GM12878 (cell line): ENCODE data around the gene ADGRL2. TPM values are rescaled to one million over a fixed set of nuclear protein-coding genes. Genes with fewer than 3 reads are reported as not detected.
"Not testable (repeated sequence)": the region's sequence is repeated elsewhere in the genome, so short reads cannot be mapped to it uniquely, and the experiment has no call there.

Experiments used
- ATAC-seq: fragments of 200-7000 bp; cut with Tn5 transposase; 3 replicates; pipeline ENCODE4 v1.9.1; 2020; ENCODE audit warnings: mild to moderate bottlenecking, moderate library complexity
- BruUV-seq: library from RNA; stranded (reverse); fragments of 400-500 nt; replicated peaks from 2 replicates; lab custom pipeline; 2021; lab: Mats Ljungman, UMichigan
- CTCF ChIA-PET: fragments of 300-600 bp; sonication (Branson Sonifier 250); formaldehyde crosslinking; extraction: SDS; loops from one replicate; lab custom pipeline; 2021; ENCODE audit warnings: inconsistent platforms; lab: Yijun Ruan, JAX
- POLR2A ChIA-PET: fragments of 350-600 bp; formaldehyde crosslinking; extraction: SDS; loops from one replicate; lab custom pipeline; 2021; ENCODE audit warnings: inconsistent platforms; lab: Charles Lee
- RAD21 ChIA-PET: fragments of 300-600 bp; sonication (Branson Sonifier 250); formaldehyde crosslinking; loops from one replicate; lab custom pipeline; 2023; ENCODE audit warnings: antibody characterized with exemption; ENCODE audit not compliant: unreplicated experiment; lab: Charles Lee
- SMC1A ChIA-PET: fragments of 300-600 bp; sonication (Branson Sonifier 250); formaldehyde crosslinking; loops from one replicate; lab custom pipeline; 2023; ENCODE audit not compliant: unreplicated experiment, uncharacterized antibody; lab: Charles Lee
- DNase-seq: peaks from one replicate; pipeline ENCODE4 v3.0.0-alpha.2; 2011; ENCODE audit warnings: low read depth, low spot score
- FAIRE-seq: peaks from 3 replicates; lab custom pipeline; 2011; peaks lifted over from hg19 to GRCh38; lab: Jason Lieb, UNC
- H2AFZ ChIP-seq: 2 replicates; pipeline ENCODE4 v1.6.0; 2011; ENCODE audit warnings: low read depth, low read length, control low read depth; ENCODE audit not compliant: control insufficient read depth
- H3K27ac ChIP-seq: 2 replicates; pipeline ENCODE4 v1.5.1; 2011; ENCODE audit warnings: control low read depth; ENCODE audit not compliant: control insufficient read depth, insufficient read depth
- H3K27me3 ChIP-seq, 2 experiments: replicated peaks in 1 of 2; 2 replicates each; pipeline versions ENCODE4 v1.6.0 to v1.6.1; 2011; ENCODE audit warnings: low read length in 1 of 2; ENCODE audit not compliant: control insufficient read depth in 2 of 2, insufficient read depth in 2 of 2
- H3K36me3 ChIP-seq, 2 experiments: 2 replicates each; pipeline ENCODE4 v1.5.1; 2011; ENCODE audit warnings: low read length in 1 of 2; ENCODE audit not compliant: control insufficient read depth in 2 of 2, insufficient read depth in 2 of 2
- H3K4me1 ChIP-seq: 2 replicates; pipeline ENCODE4 v1.6.1; 2011; ENCODE audit warnings: mild to moderate bottlenecking, low read length, moderate library complexity, mixed read lengths; ENCODE audit not compliant: control insufficient read depth, insufficient read depth
- H3K4me2 ChIP-seq: 2 replicates; pipeline ENCODE4 v1.6.0; 2011; ENCODE audit warnings: control low read depth; ENCODE audit not compliant: control insufficient read depth, insufficient read depth
- H3K4me3 ChIP-seq: fragments of 200-600 bp; sonication (generic); 2 replicates; pipeline ENCODE4 v1.5.1; 2016
- H3K79me2 ChIP-seq: 2 replicates; pipeline ENCODE4 v1.6.0; 2011; ENCODE audit warnings: low read length; ENCODE audit not compliant: control insufficient read depth, insufficient read depth
- H3K9ac ChIP-seq: 2 replicates; pipeline ENCODE4 v1.8.0; 2011; ENCODE audit warnings: low read length, control low read depth, mixed read lengths; ENCODE audit not compliant: control insufficient read depth, insufficient read depth
- H3K9me3 ChIP-seq: replicated peaks from 3 replicates; pipeline ENCODE4 v1.5.1; 2011; ENCODE audit warnings: mild to moderate bottlenecking, low read length; ENCODE audit not compliant: control insufficient read depth, insufficient read depth
- H4K20me1 ChIP-seq: 2 replicates; pipeline ENCODE4 v1.6.0; 2011; ENCODE audit not compliant: control insufficient read depth, insufficient read depth
- FOXM1 ChIP-seq: IDR thresholded peaks from 2 replicates; pipeline ENCODE4 v1.6.1; 2012; ENCODE audit warnings: low read depth, mild to moderate bottlenecking, inconsistent platforms, low read length, moderate library complexity
- GATAD2B ChIP-seq: fragments of 450-650 bp; conservative IDR thresholded peaks from 2 replicates; pipeline ENCODE4 v1.6.1; 2017; ENCODE audit warnings: low read depth, mild to moderate bottlenecking, moderate library complexity
- KDM1A ChIP-seq: fragments of 200-600 bp; sonication (generic); IDR thresholded peaks from 2 replicates; pipeline ENCODE4 v1.6.1; 2016; ENCODE audit warnings: borderline replicate concordance
- NFIC ChIP-seq: IDR thresholded peaks from 2 replicates; pipeline ENCODE4 v1.6.1; 2012; ENCODE audit warnings: low read depth, mild to moderate bottlenecking, inconsistent platforms, low read length, moderate library complexity
- NRF1 ChIP-seq: conservative IDR thresholded peaks from 2 replicates; pipeline ENCODE4 v1.6.1; 2011; ENCODE audit warnings: mild to moderate bottlenecking, low read depth, low read length, improper control_type of control experiment
- SIX5 ChIP-seq: IDR thresholded peaks from 2 replicates; pipeline ENCODE4 v1.6.1; 2011; ENCODE audit warnings: mild to moderate bottlenecking, low read depth, low read length, moderate library complexity; ENCODE audit not compliant: severe bottlenecking
- SMC3 ChIP-seq: IDR thresholded peaks from 2 replicates; pipeline ENCODE4 v1.6.1; 2011; ENCODE audit warnings: low read length, improper control_type of control experiment, borderline replicate concordance
- SPI1 ChIP-seq: IDR thresholded peaks from 2 replicates; pipeline ENCODE4 v1.6.1; 2011; ENCODE audit warnings: low read depth, mild to moderate bottlenecking, low read length, moderate library complexity, borderline replicate concordance; ENCODE audit not compliant: insufficient read depth
- SREBF2 ChIP-seq: IDR thresholded peaks from 2 replicates; pipeline ENCODE4 v1.6.1; 2012; ENCODE audit warnings: mild to moderate bottlenecking, low read length
- TBL1XR1 ChIP-seq: IDR thresholded peaks from 2 replicates; pipeline ENCODE4 v1.6.1; 2012; ENCODE audit warnings: low read depth, low read length, improper control_type of control experiment
- YBX1 ChIP-seq: fragments of 450-650 bp; IDR thresholded peaks from 2 replicates; pipeline ENCODE4 v1.6.1; 2016; ENCODE audit warnings: antibody characterized with exemption
- YY1 ChIP-seq: IDR thresholded peaks from 2 replicates; pipeline ENCODE4 v1.6.1; 2011; ENCODE audit warnings: low read depth, mild to moderate bottlenecking, low read length
- ZNF274 ChIP-seq: IDR thresholded peaks from one replicate; pipeline ENCODE4 v1.8.0; 2011; ENCODE audit not compliant: insufficient read length, insufficient read depth
- WGBS: methylation state at CpG from one replicate; pipeline ENCODE4 v1.1.6; 2016; ENCODE audit warnings: low lambda C conversion rate; ENCODE audit not compliant: insufficient replicate concordance, insufficient coverage; ENCODE audit errors: missing lambda C conversion rate; 5-methylcytosine and 5-hydroxymethylcytosine counted together
- in situ Hi-C: fragments of 300-500 bp; cut with MboI; formaldehyde crosslinking; loops from 9 replicates; pipeline ENCODE4 v1.14.3; 2018; ENCODE audit warnings: mixed read lengths
- intact Hi-C: fragments of 100-400 bp; cut with micrococcal nuclease; formaldehyde crosslinking; loops from one replicate; pipeline ENCODE4 v1.14.2; 2022; ENCODE audit not compliant: unreplicated experiment
- polyA plus RNA-seq, 11 experiments: library from polyadenylated mRNA; depleted of rRNA in 4 of 11; unstranded in 6 of 11; stranded (reverse) in 5 of 11; fragments of >200 nt; fragmentation: Nextera tagmentation in 4 of 11; fragmentation: Illumina TruSeq in 1 of 11; extraction: Ambion mirVana in 4 of 11; extraction: Trizol in 1 of 11; gene quantifications; 1 replicate in 1 of 11; 2 replicates in 10 of 11; pipeline versions ENCODE4 v1.2.1 to v1.2.3, GENCODE V29; 2011 to 2016; ENCODE audit warnings: inconsistent platforms in 2 of 11, missing spikeins in 2 of 11, low read depth in 1 of 11
- total RNA-seq, 4 experiments: library from RNA; depleted of rRNA in 3 of 4; stranded (reverse); fragments of >200 nt in 3 of 4; fragmentation: Illumina TruSeq in 1 of 4; extraction: Trizol in 1 of 4; gene quantifications; 2 replicates each; pipeline versions ENCODE4 v1.2.1 to v1.2.3, GENCODE V29; 2013 to 2021
- TF ChIP-seq, protein P1 (sequence below): IDR thresholded peaks from 2 replicates; pipeline ENCODE4 v1.6.1; 2011; ENCODE audit warnings: borderline replicate concordance, low read depth, mild to moderate bottlenecking, moderate library complexity, mixed read lengths, low read length; ENCODE audit not compliant: insufficient read depth; ENCODE audit errors: extremely low read length

Gene ADGRL2
- total and polyA plus RNA-seq, 10 of the 15 experiments (the other 5 are each of a cell fraction or from before 2014, with no cell fraction given), result 0.03 to 13.6 (median 0.21) TPM

DNA sequence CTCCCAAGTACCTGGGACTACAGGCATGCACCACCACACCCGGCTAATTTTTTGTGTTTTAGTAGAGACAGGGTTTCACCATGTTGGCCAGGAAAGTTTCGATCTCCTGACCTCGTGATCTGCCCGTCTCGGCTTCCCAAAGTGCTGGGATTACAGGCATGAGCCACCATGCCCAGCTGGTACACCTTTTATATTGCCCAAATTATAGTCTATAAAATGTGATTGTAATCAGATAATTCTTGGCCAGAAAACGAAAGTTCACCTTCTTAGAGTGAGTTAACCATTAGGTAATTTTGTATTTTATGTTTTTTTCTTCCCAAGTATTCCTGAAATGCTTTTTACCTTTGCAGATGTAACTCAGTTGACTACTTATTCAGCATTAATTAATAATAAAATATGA lies 85.6 kb downstream of the ADGRL2 start:
- H3K4me1 ChIP-seq, FAIRE-seq, POLR2A ChIA-PET, intact Hi-C loops, H3K9ac ChIP-seq, DNase-seq, RAD21 ChIA-PET, H3K36me3 ChIP-seq, in situ Hi-C loops, H4K20me1 ChIP-seq, H2AFZ ChIP-seq, H3K4me3 ChIP-seq, H3K27ac ChIP-seq, ATAC-seq, H3K4me2 ChIP-seq, H3K27me3 ChIP-seq, H3K9me3 ChIP-seq, CTCF ChIA-PET, H3K79me2 ChIP-seq, BruUV-seq: not testable (repeated sequence)
- 38% methylated on average over 6 of the region's 6 CpGs for WGBS
- SMC1A ChIA-PET, result interaction anchor here (0.9 to 1.3 kb wide), 2 partner anchors 8 to 63 kb away, joined by 3 read pairs; no protein-coding TSS in a partner anchor

GRCh38 chr1:81887421-81888144 lies 86.8 kb downstream of the ADGRL2 start:
- no peak overlapping the region for H2AFZ ChIP-seq
- WGBS, result 25% methylated on average over 5 of the region's 5 CpGs
- POLR2A ChIA-PET, result interaction anchor here (1.0 kb wide), 1 partner anchor 13 kb away, joined by 3 read pairs; no protein-coding TSS in a partner anchor
- CTCF ChIA-PET, result interaction anchor here (1.5 kb wide), 1 partner anchor 337 kb away, joined by 4 read pairs; no protein-coding TSS in a partner anchor
- no peak for TF ChIP-seq SREBF2
- no peak for TF ChIP-seq NFIC
- TF ChIP-seq KDM1A, result no peak
- no peak for TF ChIP-seq SIX5
- no peak for TF ChIP-seq NRF1
- no peak for TF ChIP-seq SPI1
- no peak for TF ChIP-seq YBX1
- TF ChIP-seq FOXM1, result no peak
- TF ChIP-seq YY1, result no peak
- TF ChIP-seq GATAD2B, result no peak
- TF ChIP-seq, protein P1, sequence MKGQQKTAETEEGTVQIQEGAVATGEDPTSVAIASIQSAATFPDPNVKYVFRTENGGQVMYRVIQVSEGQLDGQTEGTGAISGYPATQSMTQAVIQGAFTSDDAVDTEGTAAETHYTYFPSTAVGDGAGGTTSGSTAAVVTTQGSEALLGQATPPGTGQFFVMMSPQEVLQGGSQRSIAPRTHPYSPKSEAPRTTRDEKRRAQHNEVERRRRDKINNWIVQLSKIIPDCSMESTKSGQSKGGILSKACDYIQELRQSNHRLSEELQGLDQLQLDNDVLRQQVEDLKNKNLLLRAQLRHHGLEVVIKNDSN, result no peak
- TF ChIP-seq TBL1XR1, result no peak
- TF ChIP-seq ZNF274, result no peak
- TF ChIP-seq SMC3, result no peak
- no peak overlapping the region for H3K27ac ChIP-seq
- no peak overlapping the region for H3K4me3 ChIP-seq
- intact Hi-C loops, result no loop called here
- DNase-seq (no peak), FAIRE-seq (no peak), ATAC-seq (no peak)
- H4K20me1 ChIP-seq, result no peaks in the 10 kb centered on the region
- no peaks in the 10 kb centered on the region for H3K79me2 ChIP-seq
- in situ Hi-C loops, result no loop called here
- H3K9ac ChIP-seq, result no peak overlapping the region
- H3K4me1 ChIP-seq, result no peaks in the 10 kb centered on the region
- no peaks in the 10 kb centered on the region for H3K36me3 ChIP-seq
- no TSS peak for BruUV-seq
- H3K9me3 ChIP-seq, result no peaks in the 10 kb centered on the region
- H3K27me3 ChIP-seq, result no peaks in the 10 kb centered on the region
- H3K4me2 ChIP-seq, result no peak overlapping the region
- SMC1A ChIA-PET, result interaction anchor here (0.6 to 1.3 kb wide), 4 partner anchors 10 to 301 kb away, joined by 3 to 4 read pairs (median 3); no protein-coding TSS in a partner anchor
- RAD21 ChIA-PET, result no interaction called here
